Stimulated activated CD8-positive, alpha-beta memory T cell treated with anti-CD3 and anti-CD28 coated beads, Interleukin-4, amount 100 ng/mL, for 24 hours (primary cell): ENCODE results near the gene IRX6.

Experiments used
- DNase-seq: peaks from one replicate; pipeline ENCODE4 v3.0.0-alpha.2; 2020; ENCODE audit warnings: low read depth

The IRX6 gene

DNA sequence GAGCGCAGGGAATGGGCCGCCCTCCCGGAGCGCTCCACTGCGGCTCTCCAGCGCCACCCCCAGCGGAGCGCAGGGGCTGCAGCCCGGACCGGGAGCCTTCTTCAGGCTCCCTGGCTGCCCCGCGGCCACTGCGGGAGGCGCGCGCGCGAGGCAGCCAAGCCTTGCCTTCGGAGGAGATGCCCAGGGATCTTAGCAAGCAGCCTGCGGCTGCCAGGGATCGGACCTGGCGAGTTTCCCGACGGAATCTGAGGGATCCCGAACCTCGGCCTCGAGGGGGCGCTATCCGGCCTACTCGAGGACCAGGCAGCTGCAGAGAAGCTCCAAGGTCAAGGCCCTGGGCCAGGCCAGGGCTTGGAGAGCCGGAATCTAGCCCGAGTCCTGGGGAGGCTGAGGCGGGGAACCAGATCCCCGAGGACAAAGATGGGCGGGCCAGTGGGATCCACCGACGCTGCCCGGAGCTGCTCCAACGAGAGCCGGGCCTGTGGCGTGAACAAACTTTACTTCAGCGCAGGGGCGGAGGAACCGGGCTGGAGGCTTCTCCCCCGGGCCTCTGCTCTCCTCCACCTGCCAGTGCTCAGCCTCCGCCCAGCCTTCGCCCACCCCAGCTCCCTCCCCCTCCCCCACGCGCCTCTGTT lies at the start of gene IRX6:
IRX6 (plus strand) TSS at position 567 of the 635 bp plus-strand sequence. CDS start 889 bp downstream, outside the sequence.
- no peak for DNase-seq

DNA sequence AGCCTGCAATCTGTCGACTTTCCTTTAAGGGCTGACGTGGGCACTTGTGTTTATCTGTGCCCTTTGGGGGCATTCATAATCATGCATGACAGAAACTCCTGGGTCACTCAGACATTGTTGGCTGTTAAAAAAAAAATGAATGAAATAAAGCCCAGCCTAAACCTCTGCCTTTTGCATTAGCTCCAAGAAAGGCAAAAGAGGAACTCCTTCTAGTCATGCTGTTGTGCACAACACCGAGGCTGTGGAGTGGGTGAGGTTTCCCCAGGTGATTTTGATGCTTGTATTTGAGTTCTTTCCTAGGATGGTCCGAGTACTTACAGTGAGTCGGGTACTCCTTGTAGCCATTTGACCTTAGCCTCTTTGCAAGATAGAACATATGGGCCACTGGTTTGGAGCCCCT lies 49.6 kb upstream of the IRX6 start:
- no peak for DNase-seq

DNA sequence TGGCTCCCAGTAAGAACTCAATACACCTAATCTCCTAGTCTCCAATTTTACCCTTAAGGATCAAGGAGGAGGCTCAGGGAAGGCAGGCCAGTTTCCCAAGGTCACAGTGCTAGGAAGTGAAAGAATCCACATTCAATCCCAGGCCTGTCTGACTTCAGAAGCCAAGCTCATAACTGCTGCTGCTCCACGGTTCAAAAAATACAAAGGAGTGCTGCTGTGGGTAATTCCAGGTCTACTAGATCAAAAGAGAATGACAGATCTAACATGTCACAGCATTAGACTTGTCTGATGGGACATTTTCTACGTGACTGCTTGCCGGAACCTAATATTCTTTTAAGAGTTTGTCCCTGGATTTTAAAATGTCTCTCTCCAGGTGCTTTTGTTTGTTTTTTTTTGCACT lies 48.8 kb upstream of the IRX6 start:
- no peak for DNase-seq

DNA sequence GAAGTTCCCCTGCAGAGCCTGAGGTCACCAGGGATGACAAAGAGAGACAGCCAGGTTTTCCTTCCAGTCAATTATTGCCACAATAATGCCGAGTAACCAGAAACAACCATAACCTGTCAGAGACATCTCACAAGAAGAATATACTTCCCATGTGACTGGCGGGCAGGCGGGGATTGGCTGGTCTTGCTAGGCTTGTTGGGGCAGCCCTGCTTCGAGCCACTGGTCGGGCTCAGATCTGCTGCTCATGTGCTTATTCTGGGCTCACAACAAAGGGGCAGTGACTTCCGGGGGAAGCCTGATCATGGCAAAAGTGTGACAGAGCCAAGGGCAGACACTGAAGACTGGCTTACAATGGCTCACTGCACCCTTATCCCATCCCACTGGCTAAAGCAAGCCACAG lies 48.1 kb upstream of the IRX6 start:
- no peak for DNase-seq

DNA sequence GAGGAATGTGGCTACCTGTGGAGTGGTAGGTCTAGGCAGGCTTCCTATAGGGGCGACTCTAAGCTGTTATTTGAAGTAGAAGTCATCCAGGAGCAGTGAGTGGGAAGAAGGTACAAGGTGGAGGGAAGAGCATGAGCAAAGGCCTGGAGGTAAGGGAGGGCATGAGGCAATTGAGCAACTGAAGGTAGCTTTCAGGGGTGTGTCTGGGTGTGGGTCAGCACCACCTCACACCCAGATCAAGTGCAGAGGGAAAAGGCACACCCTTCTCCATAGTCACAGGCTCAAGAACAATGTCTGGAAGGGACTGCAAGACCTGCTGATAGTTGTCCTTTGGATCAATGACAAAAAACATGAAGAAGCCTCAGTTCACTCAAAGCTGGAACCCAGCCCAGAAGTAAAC lies 46.5 kb upstream of the IRX6 start:
- DNase-seq: no peak

DNA sequence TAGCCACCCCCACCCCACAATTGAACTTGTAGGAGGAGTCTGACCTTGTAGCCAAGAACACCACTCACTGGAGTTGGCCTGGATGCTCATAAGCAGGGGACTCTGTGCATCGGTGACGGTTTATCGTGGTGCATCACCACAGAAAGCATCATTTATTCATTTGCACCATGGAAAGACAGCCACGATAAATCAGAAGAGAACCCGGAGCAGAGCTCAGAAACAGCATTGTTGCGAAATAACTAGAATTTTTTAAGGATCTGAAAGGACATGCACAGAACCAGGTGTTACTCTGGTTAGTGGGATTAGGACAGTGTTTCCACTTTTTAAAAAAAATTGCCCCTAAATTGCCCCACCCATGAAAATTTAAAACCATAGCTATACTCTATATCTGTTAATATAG lies 44.4 kb upstream of the IRX6 start:
- DNase-seq: no peak

DNA sequence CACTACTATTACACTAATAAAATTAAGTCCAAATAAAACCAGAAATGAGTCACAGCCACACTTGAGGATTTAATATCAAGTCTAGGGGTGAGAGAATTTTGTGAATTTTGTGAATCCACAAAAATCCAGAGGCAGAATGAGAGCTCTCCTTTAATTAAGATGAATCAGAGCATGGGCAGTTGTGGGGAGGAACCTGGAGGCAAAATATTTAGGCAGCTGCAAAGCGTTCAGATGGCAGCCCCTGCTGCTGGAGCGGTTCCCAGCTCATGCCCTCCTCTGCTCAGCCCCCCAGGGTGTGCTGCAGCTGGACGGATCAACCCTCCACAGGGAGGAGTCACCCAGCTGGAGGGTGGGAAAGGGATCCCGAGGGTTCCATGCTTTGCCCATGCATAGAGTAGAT lies 43.4 kb upstream of the IRX6 start:
- no peak for DNase-seq

DNA sequence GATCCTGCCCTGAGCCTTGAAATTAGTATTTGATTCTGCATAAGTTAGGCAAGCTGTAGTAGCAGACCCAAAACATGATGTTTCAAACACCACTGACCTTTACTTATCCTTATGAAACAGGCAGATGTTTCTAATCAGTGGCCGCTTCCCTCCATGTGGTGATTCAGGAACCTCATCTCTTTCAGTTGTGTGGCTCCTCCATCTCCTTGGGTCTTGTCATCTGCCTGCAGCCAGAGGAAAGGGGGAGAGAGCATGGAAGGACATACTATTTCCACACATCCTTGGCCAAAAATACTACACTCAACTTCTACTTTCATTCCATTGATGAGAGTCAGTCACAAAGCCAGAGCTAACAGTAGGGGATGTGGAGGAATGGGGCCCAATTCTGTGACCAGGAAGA lies 41.6 kb upstream of the IRX6 start:
- no peak for DNase-seq

DNA sequence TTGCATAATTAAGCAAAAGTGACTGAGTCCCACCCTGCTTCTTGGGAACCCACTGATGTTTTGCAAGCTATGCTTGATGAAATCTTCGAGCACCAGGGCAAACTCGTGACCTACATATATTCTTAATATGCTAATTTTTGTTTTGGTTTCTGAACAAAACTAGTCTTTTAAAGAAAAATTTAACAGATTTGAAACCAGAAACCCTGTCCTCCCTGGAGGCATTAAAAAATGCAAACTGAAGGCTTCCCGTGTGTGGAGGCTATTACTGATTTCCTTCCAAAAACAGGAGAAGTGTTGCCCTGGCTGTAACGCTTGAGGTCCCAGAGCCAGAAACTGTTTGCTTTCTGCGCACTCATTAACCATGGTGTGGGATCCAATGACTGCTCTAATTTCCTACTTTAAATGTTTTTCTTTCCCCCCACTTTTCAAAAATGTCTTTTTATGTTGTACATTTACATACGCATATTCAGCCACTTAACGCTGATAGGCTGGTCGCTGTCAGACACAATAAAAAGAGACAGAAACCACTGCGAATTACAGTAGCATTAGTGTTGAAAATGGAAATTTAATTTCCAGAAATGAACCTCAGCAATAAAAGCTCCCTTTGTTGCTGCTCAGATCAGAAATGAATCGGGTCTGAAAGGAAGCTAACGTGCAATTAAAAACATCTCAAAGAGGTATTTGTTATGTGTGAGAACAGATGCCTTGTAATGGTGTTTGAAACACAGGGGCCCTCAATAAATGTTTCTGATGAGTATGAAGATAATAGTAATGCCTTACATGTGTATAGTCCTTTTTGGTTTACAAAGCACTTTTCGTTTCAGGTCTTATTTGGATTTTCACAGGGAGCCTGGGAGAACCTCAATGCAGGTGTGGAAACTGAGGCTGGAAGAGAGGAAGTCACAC lies 39.9 kb upstream of the IRX6 start:
- no peak for DNase-seq

DNA sequence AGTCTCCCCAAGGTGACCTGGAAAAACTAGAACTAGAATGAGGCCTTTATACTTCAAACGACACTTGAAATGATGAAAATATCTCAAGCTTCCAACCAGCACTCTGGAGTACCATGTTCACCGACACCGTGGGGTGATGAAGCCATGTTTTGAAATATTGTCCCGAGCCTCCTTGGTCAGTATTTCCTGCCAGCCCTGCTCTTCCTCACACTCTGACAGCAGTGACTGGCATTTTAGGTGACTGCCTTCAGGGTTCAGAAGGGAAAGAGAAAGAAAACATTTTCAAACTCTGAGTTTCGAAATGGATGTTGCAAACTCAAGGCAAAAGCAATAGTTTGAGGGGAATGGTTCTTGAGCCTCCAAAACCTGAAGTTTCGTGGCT lies 39.3 kb upstream of the IRX6 start:
- DNase-seq: no peak

DNA sequence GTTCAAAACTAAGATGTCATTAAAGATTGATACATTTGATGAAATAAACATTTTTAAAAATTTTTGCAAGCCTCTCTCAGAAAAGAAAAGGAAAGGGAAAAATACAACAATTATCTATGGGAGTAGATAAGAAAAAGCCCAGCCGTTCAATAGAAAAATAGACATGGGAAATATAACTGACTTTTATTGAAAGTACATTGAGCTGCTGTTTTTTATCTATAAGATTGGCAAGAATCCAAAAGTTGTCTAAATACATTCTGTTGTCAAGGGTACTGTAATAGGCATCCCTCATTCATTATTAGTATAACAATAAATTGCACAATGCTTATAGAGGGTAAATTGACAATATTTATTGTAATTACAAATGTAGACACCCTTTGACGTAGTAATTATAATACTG lies 38.4 kb upstream of the IRX6 start:
- DNase-seq: no peak

DNA sequence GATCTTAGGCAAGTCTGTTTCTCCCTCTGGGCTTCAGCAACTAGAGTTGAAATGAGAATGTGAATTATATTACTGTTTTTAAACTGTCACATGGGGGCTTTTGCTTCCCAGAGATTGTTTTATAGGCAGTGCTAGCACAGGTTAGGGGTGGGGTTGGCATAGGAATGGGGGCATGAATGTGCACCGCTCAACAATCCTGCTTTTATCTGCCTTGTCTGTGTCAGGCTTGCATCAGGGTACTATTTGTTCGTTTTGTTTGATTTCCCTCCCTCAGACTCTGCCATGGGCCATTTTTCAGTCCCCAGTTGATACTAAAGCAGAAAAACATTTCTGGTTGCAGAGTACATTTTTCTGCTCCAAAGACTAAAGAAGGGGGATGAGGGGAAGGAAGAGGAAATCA lies 34.6 kb upstream of the IRX6 start:
- DNase-seq: no peak

DNA sequence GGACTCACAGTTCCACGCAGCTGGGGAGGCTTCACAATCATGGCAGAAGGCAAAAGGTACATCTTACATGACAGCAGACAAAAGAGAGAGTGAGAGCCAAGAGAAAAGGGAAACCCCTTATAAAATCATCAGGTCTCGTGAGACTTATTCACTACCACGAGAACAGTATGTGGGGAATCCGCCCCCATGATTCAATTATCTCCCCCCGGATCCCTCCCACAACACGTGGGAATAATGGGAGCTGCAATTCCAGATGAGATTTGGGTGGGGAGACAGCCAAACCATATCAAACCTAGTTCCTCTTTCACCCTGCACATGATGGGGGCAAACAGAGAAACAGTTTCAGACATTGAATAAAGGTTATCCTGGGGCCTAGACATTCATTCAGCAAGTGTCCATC lies 32.2 kb upstream of the IRX6 start:
- DNase-seq: no peak

DNA sequence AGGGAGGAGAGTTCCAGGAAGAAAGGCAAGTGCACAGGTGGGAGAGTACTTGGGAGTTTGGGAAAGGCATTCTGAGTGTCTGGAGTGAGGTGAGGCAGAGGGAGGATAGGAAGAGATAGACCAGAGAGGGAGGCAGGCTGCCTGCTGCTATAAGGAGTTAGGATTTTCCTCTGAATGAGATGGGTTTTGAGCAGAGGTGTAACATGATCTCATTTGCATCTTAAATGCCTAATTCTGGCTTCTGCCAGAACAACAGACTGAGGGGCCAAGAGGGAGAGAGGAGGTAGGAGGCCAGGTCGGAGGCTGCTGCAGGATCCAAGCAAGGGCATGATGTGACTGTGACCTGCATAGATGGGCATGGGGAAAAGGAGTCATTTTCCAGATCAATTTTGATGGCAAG lies 31.5 kb upstream of the IRX6 start:
- no peak for DNase-seq

DNA sequence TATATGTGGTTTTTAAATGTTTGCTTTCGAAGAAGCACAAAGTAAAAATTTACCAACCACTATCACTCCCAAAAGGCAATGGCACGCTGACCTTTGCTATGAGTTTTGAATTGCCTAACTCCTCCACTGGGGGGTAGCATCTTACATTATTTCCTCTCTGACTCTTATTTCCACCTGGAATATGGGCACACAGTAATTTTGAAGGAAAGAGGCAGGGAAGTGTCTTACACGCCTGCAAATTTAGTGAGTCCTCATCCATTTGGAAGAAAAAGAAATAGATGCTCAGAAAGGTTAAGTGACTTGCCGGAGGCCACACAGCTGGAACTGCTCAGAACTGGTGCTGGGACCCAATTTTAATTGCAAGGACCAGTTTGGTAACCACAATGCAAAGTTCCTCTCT lies 29.9 kb upstream of the IRX6 start:
- no peak for DNase-seq

DNA sequence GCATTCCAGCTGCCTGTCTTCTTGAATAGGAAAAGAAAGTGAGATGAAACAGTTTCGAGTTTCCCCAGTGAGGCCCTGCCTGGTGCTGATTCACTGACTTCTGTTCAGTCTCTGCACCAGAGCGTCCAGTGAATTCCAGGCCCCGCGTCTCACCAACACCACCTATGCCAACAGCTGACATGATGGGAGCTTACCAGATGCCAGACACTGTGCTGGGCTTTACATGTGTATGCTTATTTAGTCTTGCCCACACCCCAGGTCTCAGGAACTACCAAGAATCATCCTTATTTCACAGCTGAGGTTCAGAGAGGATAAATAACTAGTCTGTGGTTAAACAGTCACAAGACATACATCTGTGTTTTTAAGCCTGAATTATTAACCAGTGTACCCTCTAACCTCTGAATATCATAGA lies 29.1 kb upstream of the IRX6 start:
- no peak for DNase-seq

DNA sequence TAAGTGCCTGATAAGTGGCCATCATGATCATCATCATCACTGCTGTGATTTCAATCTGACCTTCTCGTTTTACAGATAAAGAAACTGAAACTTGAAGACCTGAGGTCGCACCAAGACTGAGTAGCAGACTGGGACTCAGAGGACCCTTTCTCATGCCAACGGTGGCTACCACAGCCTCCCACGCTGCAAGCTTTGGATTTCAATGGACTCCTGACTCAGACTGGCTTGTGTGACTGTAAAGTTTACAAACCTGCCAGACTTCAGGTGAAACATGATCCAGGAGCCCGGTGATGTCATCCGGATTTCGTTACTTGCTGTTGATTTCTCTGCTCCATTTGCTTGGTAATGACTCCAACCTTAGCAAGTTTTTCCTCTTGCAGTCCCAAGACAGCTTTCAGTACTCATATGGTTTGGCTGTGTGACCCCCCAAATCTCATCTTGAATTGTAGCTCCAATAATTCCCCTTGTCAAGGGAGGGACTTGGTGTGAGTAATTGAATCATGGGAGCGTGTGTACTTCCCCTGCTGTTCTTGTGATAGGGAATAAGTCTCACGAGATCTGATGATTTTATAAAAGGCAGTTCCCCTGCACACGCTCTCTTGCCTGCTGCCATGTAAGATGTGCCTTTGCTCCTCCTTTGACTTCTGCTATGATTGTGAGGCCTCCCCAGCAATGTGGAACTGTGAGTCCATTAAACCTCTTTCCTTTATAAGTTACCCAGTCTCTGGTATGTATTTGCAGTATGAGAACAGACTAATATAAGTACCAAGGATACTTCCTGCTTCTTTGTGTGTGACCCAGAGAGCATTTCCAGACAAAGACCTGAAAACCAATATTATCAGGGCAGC lies 26.7 kb upstream of the IRX6 start:
- DNase-seq: no peak

DNA sequence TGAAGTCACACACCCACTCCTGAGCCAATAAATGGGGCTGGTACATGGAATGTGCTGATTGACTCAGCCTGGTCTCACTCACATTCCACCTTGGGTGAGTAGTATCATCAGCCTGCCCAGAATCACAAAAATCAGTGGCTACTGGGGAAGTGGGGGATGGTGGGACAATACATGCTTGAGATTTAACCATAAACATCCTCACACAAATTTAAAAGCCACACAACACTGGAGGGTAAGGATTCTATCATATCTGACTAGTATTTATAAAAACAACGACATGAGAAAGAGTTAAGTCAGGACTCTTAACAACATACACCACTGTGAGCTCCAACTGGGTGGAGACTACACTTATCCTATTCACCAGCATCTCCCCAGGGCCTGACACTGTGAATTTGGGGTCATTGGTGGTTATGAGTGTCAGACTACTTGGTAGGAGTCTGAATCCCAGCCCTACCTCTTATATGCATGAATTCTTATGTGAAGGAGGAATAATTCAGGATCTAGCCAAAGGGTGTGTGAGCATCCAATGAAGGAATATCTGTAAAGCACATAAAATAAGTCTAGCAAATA lies 26.0 kb upstream of the IRX6 start:
- DNase-seq: no peak

DNA sequence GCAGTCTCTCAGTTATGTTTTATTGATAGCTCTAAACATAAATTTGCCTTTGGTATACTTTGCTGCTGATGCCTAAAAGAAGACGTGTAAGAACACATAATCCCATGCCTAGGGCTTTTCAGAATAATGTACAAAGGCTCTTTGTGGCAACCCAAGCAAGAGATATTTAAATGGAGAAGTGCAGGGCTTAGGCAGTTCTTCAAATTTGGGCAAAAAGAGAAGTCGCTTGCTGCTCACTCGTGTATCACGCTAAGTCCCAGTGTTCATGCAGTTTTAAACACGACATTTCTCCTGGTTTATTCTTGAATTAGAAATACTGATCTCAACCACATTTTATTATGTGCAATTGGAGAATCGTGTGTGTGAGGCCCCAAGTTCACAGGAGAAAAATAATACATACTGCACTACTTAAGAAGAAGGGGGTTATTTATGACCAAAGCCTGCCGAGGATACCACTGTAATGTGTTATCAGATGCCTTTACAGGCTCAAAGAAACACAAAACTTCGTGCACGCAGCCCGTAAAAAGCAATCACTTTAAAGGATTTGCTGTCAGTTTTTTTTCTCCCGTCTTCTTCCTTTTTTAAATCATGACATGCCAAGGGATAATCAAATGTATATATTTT lies 22.5 kb upstream of the IRX6 start:
- no peak for DNase-seq

DNA sequence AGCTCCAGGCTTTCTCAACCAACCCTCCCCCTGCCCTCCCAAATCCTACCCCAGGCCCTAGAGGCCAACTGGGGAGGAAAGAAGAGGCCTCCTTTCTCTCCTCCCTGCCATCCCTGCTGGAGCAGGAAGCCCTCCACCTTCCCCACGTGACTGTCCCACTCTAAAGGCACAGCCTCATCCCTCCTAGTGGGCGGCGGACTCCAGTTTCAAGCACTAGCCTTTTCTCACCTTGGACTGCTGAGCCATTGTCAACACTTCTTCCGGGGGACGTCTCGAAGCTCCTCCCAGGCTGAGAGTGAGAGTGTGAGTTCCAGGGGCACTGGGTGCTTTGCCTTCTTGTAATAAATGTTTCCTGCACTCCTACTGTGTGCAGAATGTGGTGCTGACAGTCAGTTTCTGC lies 21.4 kb upstream of the IRX6 start:
- DNase-seq: no peak

DNA sequence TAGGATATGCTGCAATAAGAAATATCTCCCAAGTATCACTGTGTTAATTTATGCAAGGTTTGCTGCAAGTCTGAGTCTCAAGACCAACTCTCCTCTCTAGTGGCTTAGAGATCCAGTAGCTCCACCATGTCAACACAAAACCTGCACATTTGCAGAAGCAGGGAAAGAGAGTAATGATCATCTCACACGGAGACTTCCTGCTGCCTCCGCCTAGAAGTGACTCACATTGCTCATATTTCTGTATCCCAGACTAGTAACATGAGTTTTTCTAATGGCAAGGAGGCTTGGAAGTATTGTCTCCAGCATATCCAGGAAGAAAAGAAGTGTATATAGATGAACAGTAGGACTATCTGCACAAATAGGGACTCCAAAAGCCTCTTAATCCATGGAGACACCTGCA lies 15.0 kb upstream of the IRX6 start:
- DNase-seq: no peak

DNA sequence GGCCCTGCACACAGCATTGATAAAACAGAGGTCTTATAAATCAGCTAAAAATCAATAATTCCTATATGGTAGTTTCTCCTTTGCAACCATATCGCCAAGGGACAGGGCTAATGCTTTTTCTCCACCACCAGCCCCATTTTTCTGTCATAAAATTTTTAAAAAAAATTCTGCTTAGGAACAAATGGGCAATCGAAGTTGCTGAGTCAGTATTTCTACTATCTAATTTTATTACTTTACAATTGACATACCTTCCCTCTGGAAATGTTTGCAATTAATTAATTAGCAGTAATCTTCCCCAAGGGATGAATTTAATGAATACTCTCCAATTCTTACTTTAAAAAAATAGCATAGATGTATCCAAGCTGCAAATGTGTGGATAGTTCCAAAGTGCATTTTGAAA lies 1.7 kb upstream of the IRX6 start:
- DNase-seq: no peak
